ENCODE measurements around the gene RPL3. TPM values are rescaled to one million over a fixed set of nuclear protein-coding genes. Genes with fewer than 3 reads are reported as not detected.

Gene RPL3
- total and polyA plus RNA-seq, 2 donors from 2014 or later = 1,862 to 2,443 TPM

DNA sequence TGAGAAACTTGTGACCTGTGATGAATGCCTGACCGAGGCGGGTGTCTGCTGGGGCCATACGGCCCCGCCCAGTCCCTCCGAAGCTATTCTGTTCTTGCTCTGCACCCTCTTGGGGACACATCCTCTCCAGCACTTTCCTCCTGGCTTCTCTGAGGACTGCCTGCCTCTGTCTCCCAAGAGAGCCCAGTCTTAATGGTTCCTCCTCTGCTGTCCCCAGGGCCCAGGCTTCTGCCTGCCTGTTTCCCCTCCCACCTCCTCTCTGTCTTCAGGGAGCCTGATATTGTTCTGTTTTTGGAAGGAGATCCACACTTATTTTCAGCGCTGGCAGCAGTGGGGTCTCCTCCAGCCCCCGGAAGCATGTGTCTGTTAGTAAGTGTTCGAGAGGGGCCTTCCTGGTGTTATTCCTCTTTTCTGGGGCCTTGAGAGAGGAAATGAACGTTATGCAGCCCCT, 49.1 kb upstream of the RPL3 start:
- Histone ChIP-seq H3K4me1 (ENCODE audit: control insufficient read depth in 2 of 3, insufficient read depth in 2 of 3, low read depth in 1 of 3, low read length in 3 of 3) (no peaks in the 10 kb centered on the region), H3K9me3 (ENCODE audit: control insufficient read depth in 2 of 3, insufficient read depth in 1 of 3, low read length in 3 of 3) (peaks cover 0 to 3% (median 0%) of the 10 kb centered on the region in 3 donors), H3K27me3 (ENCODE audit: control insufficient read depth, insufficient read depth, low read length) (no peaks in the 10 kb centered on the region), H3K27ac (ENCODE audit: low read depth in 2 of 2, low read length in 2 of 2) (no peak overlapping the region), H3K4me3 (ENCODE audit: low read length in 3 of 3) (no peak overlapping the region), H3K9ac (ENCODE audit: low read length in 3 of 3) (no peak overlapping the region), H3K36me3 (ENCODE audit: control insufficient read depth in 2 of 3, insufficient read depth in 3 of 3, low read length in 3 of 3) (no peaks in the 10 kb centered on the region)
- no peak for DNase-seq
- intact Hi-C loops (cut with DNase I) = no loop called here
- TF ChIP-seq, protein P1, sequence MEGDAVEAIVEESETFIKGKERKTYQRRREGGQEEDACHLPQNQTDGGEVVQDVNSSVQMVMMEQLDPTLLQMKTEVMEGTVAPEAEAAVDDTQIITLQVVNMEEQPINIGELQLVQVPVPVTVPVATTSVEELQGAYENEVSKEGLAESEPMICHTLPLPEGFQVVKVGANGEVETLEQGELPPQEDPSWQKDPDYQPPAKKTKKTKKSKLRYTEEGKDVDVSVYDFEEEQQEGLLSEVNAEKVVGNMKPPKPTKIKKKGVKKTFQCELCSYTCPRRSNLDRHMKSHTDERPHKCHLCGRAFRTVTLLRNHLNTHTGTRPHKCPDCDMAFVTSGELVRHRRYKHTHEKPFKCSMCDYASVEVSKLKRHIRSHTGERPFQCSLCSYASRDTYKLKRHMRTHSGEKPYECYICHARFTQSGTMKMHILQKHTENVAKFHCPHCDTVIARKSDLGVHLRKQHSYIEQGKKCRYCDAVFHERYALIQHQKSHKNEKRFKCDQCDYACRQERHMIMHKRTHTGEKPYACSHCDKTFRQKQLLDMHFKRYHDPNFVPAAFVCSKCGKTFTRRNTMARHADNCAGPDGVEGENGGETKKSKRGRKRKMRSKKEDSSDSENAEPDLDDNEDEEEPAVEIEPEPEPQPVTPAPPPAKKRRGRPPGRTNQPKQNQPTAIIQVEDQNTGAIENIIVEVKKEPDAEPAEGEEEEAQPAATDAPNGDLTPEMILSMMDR (IDR thresholded peaks at IDR 0.05; ENCODE audit: borderline replicate concordance, extremely low read depth, insufficient read depth) = no peak
- no peak for FAIRE-seq

DNA sequence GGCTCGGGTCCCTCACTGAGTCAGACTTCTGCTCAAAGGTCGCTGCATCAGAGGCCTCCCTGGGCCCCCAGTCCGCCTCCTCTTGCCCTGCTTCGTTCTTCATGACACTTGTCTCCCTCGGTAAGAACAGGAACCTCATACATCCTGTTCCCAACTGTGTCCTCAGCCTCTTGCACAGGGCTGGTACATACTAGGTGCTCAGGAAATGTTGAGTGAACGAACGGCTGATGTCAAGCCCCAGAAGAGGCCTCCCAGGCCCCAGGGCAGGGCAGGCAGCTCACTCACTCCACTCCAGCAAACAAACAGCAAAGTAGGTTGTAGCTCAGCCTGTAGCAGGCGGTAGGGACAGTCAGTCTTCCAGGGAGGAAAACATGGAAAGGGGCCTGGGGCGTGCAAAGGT, 47.6 kb upstream of the RPL3 start:
- DNase-seq = no peak
- no peak overlapping the region for H3K27ac ChIP-seq (ENCODE audit: low read depth in 2 of 2, low read length in 2 of 2)
- no peak for FAIRE-seq
- TF ChIP-seq, protein P1 (IDR thresholded peaks at IDR 0.05; ENCODE audit: borderline replicate concordance, extremely low read depth, insufficient read depth) = no peak
- H3K9ac ChIP-seq (ENCODE audit: low read length in 3 of 3) = no peak overlapping the region
- no peaks in the 10 kb centered on the region for H3K36me3 ChIP-seq (ENCODE audit: control insufficient read depth in 2 of 3, insufficient read depth in 3 of 3, low read length in 3 of 3)
- intact Hi-C loops (cut with DNase I) = no loop called here
- no peaks in the 10 kb centered on the region for H3K27me3 ChIP-seq (ENCODE audit: control insufficient read depth, insufficient read depth, low read length)
- no peaks in the 10 kb centered on the region for H3K4me1 ChIP-seq (ENCODE audit: control insufficient read depth in 2 of 3, insufficient read depth in 2 of 3, low read depth in 1 of 3, low read length in 3 of 3)
- peaks cover 0 to 3% (median 0%) of the 10 kb centered on the region in 3 donors for H3K9me3 ChIP-seq (ENCODE audit: control insufficient read depth in 2 of 3, insufficient read depth in 1 of 3, low read length in 3 of 3)
- no peak overlapping the region for H3K4me3 ChIP-seq (ENCODE audit: low read length in 3 of 3)

DNA sequence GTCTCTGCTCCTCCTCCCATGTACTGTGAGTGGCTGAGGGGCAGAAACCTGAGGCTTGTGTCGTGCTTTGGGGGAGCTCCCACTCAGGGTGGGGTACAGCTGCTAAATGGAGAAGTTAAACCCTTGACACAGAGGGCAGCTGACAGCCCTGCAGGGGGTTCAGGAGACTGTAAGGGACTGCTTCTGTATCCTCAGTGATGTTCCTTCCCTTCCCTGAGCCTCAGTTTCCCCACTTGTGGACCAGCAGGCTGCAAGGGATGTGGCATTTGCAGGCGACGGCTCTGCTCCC, 46.0 kb upstream of the RPL3 start:
- Histone ChIP-seq H3K27ac (ENCODE audit: low read depth in 2 of 2, low read length in 2 of 2) (no peak overlapping the region), H3K27me3 (ENCODE audit: control insufficient read depth, insufficient read depth, low read length) (no peaks in the 10 kb centered on the region), H3K4me1 (ENCODE audit: control insufficient read depth in 2 of 3, insufficient read depth in 2 of 3, low read depth in 1 of 3, low read length in 3 of 3) (no peaks in the 10 kb centered on the region), H3K36me3 (ENCODE audit: control insufficient read depth in 2 of 3, insufficient read depth in 3 of 3, low read length in 3 of 3) (no peaks in the 10 kb centered on the region), H3K4me3 (ENCODE audit: low read length in 3 of 3) (no peak overlapping the region), H3K9ac (ENCODE audit: low read length in 3 of 3) (no peak overlapping the region), H3K9me3 (ENCODE audit: control insufficient read depth in 2 of 3, insufficient read depth in 1 of 3, low read length in 3 of 3) (no peaks in the 10 kb centered on the region)
- DNase-seq (no peak), FAIRE-seq (no peak)
- TF ChIP-seq, protein P1 (IDR thresholded peaks at IDR 0.05; ENCODE audit: borderline replicate concordance, extremely low read depth, insufficient read depth) = no peak
- intact Hi-C loops (cut with DNase I) = no loop called here

Data from kidney (tissue), 14 donors.